Spleen (tissue), 11 donors: ENCODE data around the gene CD82. TPM values are rescaled to one million over a fixed set of nuclear protein-coding genes. Genes with fewer than 3 reads are reported as not detected.

Source experiments
- DNase-seq: peaks from one replicate; pipeline ENCODE4 v3.0.0-alpha.2; 2020
- H3K27ac ChIP-seq, 8 donors: fragments of 200-600 bp; sonication (generic) in 7 of 8; 1 replicate in 4 of 8; 2 replicates in 4 of 8; pipeline versions ENCODE4 v1.5.0 to v1.8.0; 2016 to 2021; ENCODE audit warnings: inconsistent platforms in 4 of 8, mild to moderate bottlenecking in 4 of 8, moderate library complexity in 1 of 8
- H3K27me3 ChIP-seq, 7 donors: fragments of 200-600 bp; sonication (generic) in 6 of 7; replicated peaks in 1 of 7; 1 replicate in 4 of 7; 2 replicates in 3 of 7; pipeline versions ENCODE4 v1.5.0 to v1.8.0; 2016 to 2021; ENCODE audit warnings: inconsistent platforms in 3 of 7, mild to moderate bottlenecking in 1 of 7
- H3K36me3 ChIP-seq, 6 donors: fragments of 200-600 bp; sonication (generic) in 5 of 6; 1 replicate in 4 of 6; 2 replicates in 2 of 6; pipeline versions ENCODE4 v1.5.0 to v1.8.0; 2016 to 2021; ENCODE audit warnings: inconsistent platforms in 2 of 6
- H3K4me1 ChIP-seq, 6 donors: fragments of 200-600 bp; sonication (generic) in 5 of 6; 1 replicate in 3 of 6; 2 replicates in 3 of 6; pipeline versions ENCODE4 v1.5.0 to v1.8.0; 2016 to 2021; ENCODE audit warnings: inconsistent platforms in 3 of 6
- H3K4me3 ChIP-seq, 8 donors: fragments of 200-600 bp; sonication (generic) in 7 of 8; 1 replicate in 4 of 8; 2 replicates in 4 of 8; pipeline versions ENCODE4 v1.5.0 to v1.8.0; 2016 to 2021; ENCODE audit warnings: inconsistent platforms in 4 of 8, mild to moderate bottlenecking in 4 of 8, moderate library complexity in 2 of 8
- H3K9me3 ChIP-seq, 8 donors: fragments of 200-600 bp; sonication (generic) in 7 of 8; 1 replicate in 4 of 8; 2 replicates in 4 of 8; pipeline versions ENCODE4 v1.5.0 to v1.8.0; 2016 to 2021; ENCODE audit warnings: inconsistent platforms in 4 of 8
- CTCF ChIP-seq, 11 experiments: fragments of 200-600 bp in 7 of 11; fragments of 450-650 bp in 4 of 11; sonication (generic) in 4 of 11; IDR thresholded peaks in 8 of 11; conservative IDR thresholded peaks in 3 of 11; 1 replicate in 7 of 11; 2 replicates in 4 of 11; pipeline versions ENCODE4 v1.4.0 to v1.8.0; 2016 to 2021; ENCODE audit warnings: antibody characterized with exemption in 11 of 11, inconsistent platforms in 4 of 11, mild to moderate bottlenecking in 1 of 11
- POLR2A ChIP-seq, 3 donors: fragments of 450-650 bp; IDR thresholded peaks; one replicate each; pipeline ENCODE4 v1.5.1; 2017; ENCODE audit warnings: antibody characterized with exemption in 3 of 3, mild to moderate bottlenecking in 1 of 3
- POLR2AphosphoS5 ChIP-seq, 3 donors: sonication (generic); formaldehyde crosslinking; IDR thresholded peaks; one replicate each; pipeline ENCODE4 v1.5.1; 2017; ENCODE audit warnings: antibody characterized with exemption in 3 of 3
- WGBS, 5 donors: extraction: QIAGEN DNeasy Blood & Tissue Kit in 3 of 5; methylation state at CpG; one replicate each; pipeline versions ENCODE4 v1.1.5 to v1.1.7; 2013 to 2018; 5-methylcytosine and 5-hydroxymethylcytosine counted together
- intact Hi-C: fragments of 100-400 bp; cut with DNase I; formaldehyde crosslinking; loops from one replicate; pipeline ENCODE4 v1.15.0; 2023; ENCODE audit warnings: low total_unique reads
- polyA plus RNA-seq, 3 donors: library from polyadenylated mRNA; stranded (reverse); fragments of 200-250 nt; gene quantifications; one replicate each; pipeline ENCODE4 v1.2.1, GENCODE V29; 2013
- total RNA-seq, 7 donors: library from RNA; depleted of rRNA in 3 of 7; stranded (reverse); fragments of >200 nt in 3 of 7; fragmentation: NEBNext Ultra II Directional in 4 of 7; extraction: Animal tissue kit (Norgen Biotek cat#: 25700) in 4 of 7; gene quantifications; one replicate each; pipeline versions ENCODE4 v1.1.0 to v1.2.1, GENCODE V29; 2016 to 2021
- donor health status: healthy with polysubstance abuse.
- donor health status: DM: no; HTN: no; CAD: no; lungs with moderate emphysema.
- donor health status: DM: no; HTN: no; CAD: no.
- donor health status: Bipolar disorder and iron deficiency.
- donor health status: healthy.
- donor health status: DM: no; HTN: no; CAD: no.
- donor health status: DM: yes; HTN: yes; CAD: no.

CD82 gene
- total and polyA plus RNA-seq, 10 donors, result 27.8 to 174 (median 95.2) TPM

GRCh38 chr11:44575288-44575672 is 9.8 kb downstream of the CD82 start:
- TF ChIP-seq POLR2A (IDR thresholded peaks at IDR 0.05) (no peak), POLR2AphosphoS5 (IDR thresholded peaks at IDR 0.05) (no peak), CTCF (IDR thresholded peaks at IDR 0.05 in 8 of 11, conservative IDR thresholded peaks at IDR 0.05 in 3 of 11) (no peak)
- no peaks in the 10 kb centered on the region for H3K9me3 ChIP-seq
- H3K27me3 ChIP-seq, result no peaks in the 10 kb centered on the region
- H3K4me1 ChIP-seq, result peaks cover 24 to 100% (median 96%) of the 10 kb centered on the region in 6 donors
- DNase-seq, result peak; percentile 51
- peak overlapping the region in 7 of 8 donors; percentile 6 to 80 (median 65) for H3K27ac ChIP-seq
- intact Hi-C loops, result no loop called here
- no peak overlapping the region for H3K4me3 ChIP-seq
- 43 to 93% (median 71%) methylated on average over 2 of the region's 2 CpGs for whole genome bisulfite sequencing, 5 donors
- H3K36me3 ChIP-seq, result peaks cover 0 to 33% (median 0%) of the 10 kb centered on the region in 6 donors

- no peak overlapping the region for H3K4me3 ChIP-seq
- TF ChIP-seq POLR2A (IDR thresholded peaks at IDR 0.05), result no peak
- no peak for TF ChIP-seq CTCF (IDR thresholded peaks at IDR 0.05 in 8 of 11, conservative IDR thresholded peaks at IDR 0.05 in 3 of 11)
- no peak for TF ChIP-seq POLR2AphosphoS5 (IDR thresholded peaks at IDR 0.05)
- peak overlapping the region in 3 of 8 donors; percentile 18 to 80 (median 65) for H3K27ac ChIP-seq
- no peaks in the 10 kb centered on the region for H3K9me3 ChIP-seq
- WGBS, 5 donors, result 85 to 96% (median 88%) methylated on average over 5 of the region's 5 CpGs
- H3K36me3 ChIP-seq, result peaks cover 0 to 36% (median 0%) of the 10 kb centered on the region in 6 donors
- no peaks in the 10 kb centered on the region for H3K27me3 ChIP-seq
- DNase-seq, result no peak
- peaks cover 19 to 100% (median 90%) of the 10 kb centered on the region in 6 donors for H3K4me1 ChIP-seq
- intact Hi-C loops, result no loop called here
Measured at GRCh38 chr11:44575962-44576361, 10.5 kb downstream of the CD82 start.

- H3K36me3 ChIP-seq, result peaks cover 0 to 38% (median 4%) of the 10 kb centered on the region in 6 donors
- H3K4me3 ChIP-seq, result no peak overlapping the region
- H3K9me3 ChIP-seq, result no peaks in the 10 kb centered on the region
- TF ChIP-seq POLR2AphosphoS5 (IDR thresholded peaks at IDR 0.05) (no peak), CTCF (IDR thresholded peaks at IDR 0.05 in 8 of 11, conservative IDR thresholded peaks at IDR 0.05 in 3 of 11) (no peak), POLR2A (IDR thresholded peaks at IDR 0.05) (no peak)
- intact Hi-C loops, result no loop called here
- 82 to 89% (median 85%) methylated on average over 4 of the region's 4 CpGs for WGBS, 5 donors
- peaks cover 18 to 93% (median 83%) of the 10 kb centered on the region in 6 donors for H3K4me1 ChIP-seq
- H3K27ac ChIP-seq, result peak overlapping the region in 4 of 8 donors; percentile 7 to 65 (median 46)
- no peak for DNase-seq
- H3K27me3 ChIP-seq, result no peaks in the 10 kb centered on the region
Measured at GRCh38 chr11:44576656-44577055, 11.2 kb downstream of the CD82 start.

GRCh38 chr11:44577231-44577830 is 11.9 kb downstream of the CD82 start:
- Histone ChIP-seq H3K27ac (peak overlapping the region in 6 of 8 donors; percentile 7 to 65 (median 30)), H3K27me3 (no peaks in the 10 kb centered on the region), H3K4me3 (no peak overlapping the region), H3K36me3 (peaks cover 0 to 44% (median 10%) of the 10 kb centered on the region in 6 donors), H3K9me3 (no peaks in the 10 kb centered on the region), H3K4me1 (peaks cover 18 to 86% (median 76%) of the 10 kb centered on the region in 6 donors)
- intact Hi-C loops, result no loop called here
- 40 to 64% (median 55%) methylated on average over 7 of the region's 7 CpGs for WGBS, 5 donors
- DNase-seq, result no peak
- TF ChIP-seq CTCF (IDR thresholded peaks at IDR 0.05 in 8 of 11, conservative IDR thresholded peaks at IDR 0.05 in 3 of 11) (no peak), POLR2A (IDR thresholded peaks at IDR 0.05) (no peak), POLR2AphosphoS5 (IDR thresholded peaks at IDR 0.05) (no peak)
